Cortex of kidney (tissue), 1 donor: ENCODE measurements around the gene SAMHD1.

Source experiments
- DNase-seq: peaks from one replicate; lab custom pipeline; 2025; lab: John Stamatoyannopoulos, UW

Gene SAMHD1

DNA sequence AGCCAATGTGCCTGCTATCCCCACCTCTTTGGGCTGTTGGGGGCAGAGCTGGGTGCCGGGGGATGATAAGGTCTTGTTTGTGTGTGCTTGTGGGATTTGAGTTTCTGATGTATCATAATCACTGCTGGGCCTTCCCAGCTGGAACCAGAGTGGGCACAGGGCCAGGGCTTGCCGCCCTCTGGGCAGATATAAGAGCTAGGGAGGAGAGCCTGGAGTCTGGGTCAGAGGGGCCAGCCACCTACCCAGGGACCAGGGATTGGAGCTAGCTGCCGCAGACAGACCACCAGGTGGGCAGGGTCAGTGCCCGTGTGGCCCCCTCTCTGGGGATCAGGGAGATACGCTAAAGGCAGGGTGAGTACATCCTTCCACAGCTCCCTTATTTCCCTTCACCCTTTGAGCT, 78.7 kb downstream of the SAMHD1 start:
- no peak for DNase-seq

DNA sequence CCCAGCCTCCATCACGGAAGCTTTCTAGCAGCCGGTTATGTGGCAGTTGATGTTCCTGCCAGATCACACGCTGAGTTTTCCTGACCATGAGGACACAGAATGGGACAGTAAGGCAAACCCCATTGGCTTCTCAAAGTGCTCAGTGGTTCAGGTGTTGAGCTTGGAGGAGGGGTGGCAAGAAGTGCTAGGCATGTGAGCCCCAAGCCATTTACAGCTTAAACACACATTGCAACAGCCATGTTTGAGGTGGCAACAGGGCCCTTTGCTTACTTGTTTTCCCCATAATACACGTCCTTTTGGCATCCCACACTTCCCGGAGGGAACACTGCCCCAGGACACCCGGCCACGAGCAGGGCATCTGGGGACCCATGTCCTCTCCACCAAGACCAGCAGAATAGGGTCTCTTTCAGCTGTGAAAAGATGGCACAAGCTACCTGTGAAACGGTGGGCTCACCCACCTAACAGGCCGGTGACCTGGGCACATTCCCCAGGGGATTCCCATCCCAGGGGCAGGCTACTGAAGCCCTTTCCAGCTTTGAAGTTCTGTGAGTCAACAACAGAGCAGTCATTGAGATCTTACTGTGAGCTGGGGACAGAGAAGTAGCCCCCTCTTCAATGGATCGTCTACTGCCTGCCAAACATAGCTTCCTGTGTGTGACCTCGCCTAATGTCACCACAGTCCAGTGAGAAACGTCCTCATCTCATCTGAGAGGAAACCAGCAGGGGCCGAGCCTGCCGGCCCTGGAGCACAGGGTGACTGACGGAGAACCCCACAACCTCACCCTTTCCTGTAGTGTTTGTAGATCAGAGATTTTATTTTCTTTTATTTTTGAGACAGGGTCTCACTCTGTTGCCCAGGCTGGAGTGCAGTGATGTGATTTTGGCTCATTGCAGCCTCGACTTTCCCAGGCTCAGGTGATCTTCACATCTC, 79.6 kb downstream of the SAMHD1 start:
- DNase-seq, result no peak

DNA sequence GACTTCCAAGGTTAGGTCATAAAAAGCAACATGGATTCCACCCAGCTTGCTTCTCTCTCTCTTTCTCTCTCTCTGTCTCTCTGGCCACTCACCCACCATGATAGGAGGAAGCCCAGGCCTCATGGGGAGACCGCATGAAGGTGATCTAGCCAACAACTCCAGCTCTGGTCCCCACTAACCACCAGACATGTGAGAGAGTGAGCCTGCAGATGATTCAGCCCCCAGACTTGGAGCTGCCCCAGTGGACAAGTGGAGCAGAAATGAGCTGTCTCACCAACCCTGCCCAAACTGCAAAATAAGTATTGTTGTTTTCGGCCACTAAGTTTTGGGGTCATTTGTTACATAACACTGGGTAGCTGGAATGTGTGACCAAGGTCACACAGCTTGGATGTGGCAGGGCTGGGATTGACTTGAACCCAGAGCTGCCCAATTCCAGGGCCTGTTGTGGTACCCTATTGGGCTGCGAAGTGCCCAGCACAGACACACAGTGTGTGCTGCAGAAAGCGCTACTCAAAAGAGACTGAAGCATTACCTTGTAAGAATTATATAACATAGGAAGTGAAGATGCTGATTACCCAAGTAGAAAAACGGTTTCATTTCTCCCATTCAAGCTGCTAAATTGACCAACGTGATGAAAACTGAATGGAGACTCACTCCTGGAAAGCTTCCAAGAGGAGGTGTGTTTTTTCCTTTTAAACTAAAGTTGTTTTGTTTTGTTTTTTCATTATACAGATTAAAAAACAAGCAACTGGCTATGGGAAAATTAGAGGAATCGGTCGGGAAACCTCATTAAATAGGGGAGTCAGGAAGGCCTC, 84.6 kb downstream of the SAMHD1 start:
- no peak for DNase-seq

DNA sequence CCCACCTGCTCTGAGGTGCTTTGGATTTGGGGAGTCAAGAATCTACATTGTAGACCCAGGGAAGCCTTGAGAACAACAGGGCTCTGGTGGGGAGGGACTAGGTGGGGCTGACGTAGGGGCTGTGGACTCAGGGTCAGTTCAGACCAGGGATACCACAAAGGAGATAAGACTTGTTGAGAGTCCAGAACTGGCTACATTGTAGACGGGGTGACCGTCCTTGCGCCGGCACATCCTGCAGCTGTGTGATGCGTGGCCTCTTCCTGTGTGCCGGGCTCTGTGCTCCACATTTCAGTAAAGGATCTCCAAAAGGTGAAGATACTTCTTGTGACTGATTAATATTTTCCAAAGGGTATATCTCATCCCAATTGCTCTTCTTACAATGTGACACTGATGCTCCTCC, 85.3 kb downstream of the SAMHD1 start:
- no peak for DNase-seq

DNA sequence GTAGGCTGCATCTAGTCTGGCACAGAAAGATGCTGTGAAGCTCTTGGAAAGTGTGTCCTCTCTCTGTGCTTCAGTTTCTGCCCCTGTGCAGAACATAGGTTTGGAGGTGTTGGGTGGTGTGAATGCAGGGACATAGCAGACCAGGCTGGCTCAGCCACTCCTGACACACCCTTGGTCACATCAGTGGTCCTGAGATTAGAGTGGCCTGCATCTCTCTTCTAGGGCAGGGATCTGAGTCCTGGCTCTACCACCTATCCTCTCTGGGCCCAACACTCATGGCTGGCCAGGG, 85.7 kb downstream of the SAMHD1 start:
- DNase-seq, result no peak

DNA sequence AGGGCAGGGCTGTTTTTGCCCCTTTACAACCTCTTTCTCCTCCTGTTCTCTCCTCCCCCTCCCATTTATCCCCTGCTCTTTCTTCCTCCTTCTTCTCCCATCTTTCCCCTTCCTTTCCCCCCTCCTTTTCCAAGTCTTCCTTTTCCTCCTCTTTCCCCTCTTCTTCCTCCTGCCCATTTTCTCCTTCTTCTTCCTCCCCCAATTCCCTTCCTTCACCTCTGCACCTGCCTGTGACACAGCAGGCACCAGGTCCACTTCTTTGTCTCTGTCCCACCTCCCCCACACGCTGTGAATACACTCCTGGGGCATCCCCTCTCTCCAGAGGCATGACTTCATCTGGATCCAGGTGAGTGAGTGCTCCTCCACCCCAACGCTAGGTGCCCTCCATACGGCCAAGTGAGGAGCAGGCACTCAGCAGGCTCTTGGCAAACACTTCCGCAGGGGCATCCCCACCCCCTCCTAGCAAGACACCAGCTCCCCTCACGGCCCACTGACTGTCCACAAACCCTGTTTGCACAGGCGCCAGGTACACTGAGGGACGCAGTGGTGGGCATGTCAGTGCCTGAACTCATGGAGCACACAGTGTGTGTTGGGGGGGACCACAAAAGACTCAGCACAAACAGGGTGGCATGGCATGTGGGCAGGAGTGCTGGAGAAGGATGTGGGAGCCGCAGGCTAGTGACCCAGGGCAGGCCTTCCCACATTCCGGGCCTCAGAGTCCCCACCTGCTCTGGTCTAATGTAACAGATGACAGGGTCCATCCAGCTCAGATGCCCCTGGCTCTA, 86.2 kb downstream of the SAMHD1 start:
- no peak for DNase-seq

DNA sequence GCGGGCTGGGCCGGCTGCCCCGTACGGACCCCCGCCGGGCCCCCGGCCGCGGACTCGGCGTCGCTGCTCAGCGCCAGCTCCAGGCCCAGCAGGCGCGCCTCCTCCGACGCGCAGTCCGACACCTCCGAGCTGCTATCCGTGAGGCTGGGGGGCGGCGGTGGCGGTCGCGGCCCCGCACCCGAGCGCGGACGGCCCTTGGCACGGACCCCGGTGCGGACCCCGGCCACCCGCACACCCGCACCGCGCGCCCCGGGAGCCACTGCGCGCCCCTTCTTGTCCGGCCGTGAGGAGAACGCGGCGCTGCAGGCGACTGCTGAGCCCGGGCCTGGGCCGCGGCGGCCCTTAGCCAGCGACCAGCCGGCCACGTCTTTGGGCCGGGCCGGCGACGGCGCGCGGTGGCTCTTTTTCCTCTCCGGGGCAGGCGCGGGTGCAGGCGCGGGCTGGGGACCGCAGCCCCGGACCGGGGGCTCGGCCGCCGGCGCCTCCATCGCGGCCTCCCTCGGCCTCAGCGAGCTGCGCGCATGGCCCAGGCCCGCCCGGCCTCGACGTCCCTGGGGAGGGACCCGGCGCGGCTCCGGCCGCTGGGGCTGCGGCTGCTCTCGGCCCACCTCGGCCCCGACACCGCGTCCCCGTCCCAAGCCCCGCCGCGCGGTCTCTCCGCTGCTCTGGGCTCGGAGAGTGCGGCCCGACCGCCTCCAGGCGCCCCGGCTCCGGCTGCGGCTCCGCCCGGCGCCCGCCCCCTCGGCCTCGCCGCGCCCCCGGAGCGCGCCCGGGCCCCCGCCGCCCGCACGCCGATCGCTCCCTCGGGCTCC, 88.4 kb downstream of the SAMHD1 start:
- no peak for DNase-seq

DNA sequence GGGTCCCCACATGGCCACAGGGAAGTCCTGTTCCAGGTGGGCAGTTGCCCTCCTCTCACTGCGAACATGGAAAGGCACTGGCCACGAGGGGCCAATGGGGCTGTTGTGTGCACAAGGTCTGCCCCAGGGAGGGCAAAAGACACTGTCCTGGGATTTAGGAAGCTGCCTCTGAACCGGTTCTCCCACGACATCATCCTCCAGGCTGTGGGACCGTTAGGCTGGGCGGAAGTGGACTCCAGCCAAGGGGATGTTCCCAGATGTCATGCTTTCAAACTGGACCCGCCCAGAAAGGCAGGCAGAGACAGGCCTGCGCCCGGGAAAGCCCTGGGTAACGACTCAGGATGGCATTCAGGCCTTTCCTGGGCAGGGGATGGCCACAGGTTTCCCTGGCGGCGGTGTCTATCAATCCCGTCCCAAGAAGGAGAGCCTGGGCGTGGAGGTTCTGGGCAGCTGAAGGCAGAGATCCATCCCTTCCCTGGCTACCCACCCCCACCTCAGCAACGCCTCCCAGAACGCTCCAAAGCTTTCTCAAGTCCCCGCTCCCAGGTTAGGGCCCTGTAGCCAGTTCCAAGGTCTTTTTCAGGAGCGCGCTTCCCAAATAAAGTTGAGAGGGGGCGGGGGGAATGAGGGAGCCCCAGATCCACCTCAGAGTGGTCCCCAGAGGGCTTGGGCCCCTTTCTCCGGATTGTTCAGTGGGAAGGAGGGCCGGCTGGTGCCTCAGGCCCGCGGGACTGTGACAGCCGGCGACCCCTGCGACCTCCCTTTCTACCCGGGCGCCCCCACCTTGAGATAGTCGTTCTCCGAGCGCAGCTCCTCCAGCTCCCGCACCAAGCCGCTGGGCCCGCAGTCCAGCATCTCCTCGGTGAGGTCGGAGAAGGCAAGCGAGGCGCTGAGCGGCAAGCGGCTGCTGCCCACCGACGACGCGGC, 89.4 kb downstream of the SAMHD1 start:
- DNase-seq, result no peak

DNA sequence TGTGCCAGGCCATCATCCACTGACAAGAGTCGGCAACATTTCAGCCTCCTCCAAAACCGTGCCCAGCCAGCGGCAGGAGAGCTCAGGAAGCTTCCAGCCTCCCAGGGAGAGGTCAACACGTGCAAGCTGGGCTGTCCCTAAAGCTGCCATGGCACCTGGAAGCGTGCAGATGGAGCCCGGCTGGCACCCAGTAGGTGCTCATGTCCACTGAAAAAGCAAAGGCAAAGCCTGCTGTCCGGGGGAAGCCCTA, 90.0 kb downstream of the SAMHD1 start:
- DNase-seq, result no peak

DNA sequence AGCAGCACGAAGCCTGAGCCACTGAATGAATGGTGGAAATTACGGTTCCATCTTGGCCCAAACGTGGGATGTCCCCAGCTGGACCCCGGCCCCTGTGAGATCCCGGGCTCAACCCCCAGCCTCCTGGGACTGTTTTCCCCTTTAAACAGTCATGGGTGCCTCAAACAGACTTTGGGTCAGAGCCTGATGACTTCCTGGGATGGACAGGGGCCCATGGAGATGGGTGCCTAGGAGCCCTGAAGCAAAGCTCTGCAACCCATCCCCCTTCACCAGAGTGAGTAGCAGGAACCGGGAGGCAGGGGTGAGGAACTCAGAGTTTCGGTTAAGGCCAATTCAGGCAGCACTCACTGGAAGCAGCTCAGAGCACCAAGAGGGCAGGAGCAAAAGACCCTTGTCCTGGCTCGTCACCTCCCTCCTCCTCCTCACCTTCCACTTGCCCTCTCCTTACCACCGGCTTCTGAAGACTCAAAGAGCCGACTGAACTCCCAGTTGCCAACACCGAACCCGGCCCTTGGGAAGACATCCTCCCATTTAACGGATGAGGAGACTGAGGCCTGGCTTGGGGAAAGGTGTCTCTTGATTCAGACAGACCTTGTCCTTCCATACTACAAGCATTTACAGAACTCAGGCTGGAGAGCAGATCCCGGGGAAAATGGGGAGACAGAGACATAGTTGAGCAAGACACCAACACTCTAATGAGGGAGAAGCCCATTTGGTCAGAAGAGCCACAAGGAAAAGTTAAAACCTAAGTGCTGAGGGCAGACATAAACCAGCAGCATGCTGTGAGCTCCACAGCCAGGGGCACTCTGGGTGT, 90.5 kb downstream of the SAMHD1 start:
- DNase-seq, result no peak

DNA sequence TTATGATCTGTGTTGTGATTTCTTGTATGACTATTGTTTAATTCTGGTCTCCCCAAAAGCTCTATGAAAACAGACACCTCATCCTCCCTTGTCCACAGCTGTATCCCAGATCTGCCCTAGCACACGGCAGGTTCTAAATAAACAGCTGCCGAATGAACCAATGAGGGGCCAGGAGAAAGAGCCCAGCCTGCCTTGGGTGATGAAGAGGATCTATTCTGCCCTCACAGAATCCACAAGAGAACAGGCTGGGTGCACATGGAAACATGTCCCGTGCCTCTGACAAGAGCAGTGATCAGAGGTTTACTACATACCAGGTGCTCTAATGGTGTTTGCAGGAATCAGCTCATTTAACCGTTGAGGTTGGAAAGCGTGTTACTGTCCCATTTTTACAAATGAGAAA, 91.2 kb downstream of the SAMHD1 start:
- DNase-seq, result no peak

DNA sequence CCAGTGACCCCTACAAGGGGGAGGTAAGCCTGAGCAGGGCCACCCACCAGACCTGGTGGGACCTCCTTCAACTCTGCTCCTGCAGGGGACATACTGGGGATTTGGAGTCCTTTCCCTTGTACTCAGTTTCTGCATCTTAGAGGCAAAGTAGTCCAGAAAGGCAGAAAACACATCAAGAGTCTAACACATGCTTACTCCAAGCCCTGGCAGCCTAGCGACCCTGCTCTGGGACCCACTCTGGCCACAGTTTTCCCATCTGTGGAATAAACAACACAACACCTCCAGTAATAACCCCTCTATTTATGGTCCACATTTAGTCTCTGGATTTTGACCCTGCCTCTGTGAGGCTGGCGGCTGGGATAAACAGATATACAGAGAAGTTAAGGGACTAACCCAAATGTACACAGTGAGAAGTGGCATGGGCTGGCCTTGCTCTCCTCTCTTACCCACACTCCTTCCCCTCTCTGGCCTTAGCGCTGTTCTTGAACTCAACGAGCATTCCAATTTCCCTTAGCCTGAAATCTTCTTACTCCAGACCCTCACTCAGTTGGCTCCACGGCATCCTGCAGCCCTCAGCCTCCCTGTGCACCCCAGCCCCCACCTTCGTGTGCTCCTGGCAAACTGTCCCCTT, 91.7 kb downstream of the SAMHD1 start:
- DNase-seq, result no peak

DNA sequence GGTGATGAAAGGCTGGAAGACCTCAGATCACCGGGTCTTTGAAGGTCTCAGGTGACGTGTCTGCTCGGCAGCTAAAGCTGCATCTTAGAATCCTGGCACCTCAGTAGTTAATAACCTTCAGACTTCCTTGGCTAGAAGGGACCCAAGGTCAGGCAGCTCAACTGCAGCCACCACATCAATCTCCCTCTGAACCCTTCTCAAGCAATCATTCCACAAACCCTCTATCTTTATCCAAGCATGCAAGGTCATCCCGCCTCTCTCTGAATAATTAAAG, 92.3 kb downstream of the SAMHD1 start:
- DNase-seq, result no peak

DNA sequence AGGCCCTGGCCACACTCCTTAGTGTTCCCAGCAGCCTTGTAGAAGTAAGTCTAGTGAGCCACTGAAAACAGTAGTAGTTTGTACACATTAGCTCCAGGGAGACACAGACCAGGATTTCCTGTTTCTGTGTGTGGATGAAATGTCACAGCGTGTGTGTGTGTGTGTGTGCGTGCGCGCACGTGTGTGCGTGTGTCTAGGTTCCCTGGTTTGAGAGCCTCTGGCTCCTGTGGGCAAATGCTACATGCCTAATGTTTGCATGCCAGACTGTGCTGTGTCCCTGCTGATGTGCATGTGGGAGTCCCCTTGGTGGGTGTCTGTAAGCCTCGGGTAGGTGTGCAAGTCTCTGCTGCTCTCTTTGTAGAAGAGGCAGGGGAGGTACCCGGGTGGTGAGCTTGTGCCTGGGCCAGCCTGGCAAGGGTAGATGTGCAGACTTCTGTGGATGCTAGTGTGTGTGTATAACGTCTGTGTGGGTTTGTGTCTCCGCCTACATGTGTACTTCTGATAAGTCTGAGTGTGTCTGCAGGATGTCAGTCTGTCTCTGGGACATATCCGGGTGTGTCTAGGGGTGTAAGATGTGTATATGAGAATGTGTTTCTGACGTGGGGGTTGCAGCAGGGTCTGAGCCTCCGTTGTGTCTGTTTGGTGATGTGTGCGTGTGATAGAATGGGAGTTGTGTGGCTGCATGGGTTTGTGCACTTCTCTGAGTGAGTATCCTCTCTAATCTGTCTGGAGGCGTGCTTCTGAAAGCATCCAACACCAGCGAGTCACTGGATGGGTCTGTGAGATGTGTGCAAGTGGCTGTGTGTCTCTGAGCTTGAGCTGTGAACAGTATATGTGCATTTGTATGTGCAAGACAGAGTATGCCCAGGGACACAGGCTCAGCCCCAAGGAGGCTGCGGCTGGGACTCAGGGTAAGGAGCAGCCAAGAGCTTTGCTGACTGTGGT, 94.5 kb downstream of the SAMHD1 start:
- DNase-seq, result no peak

DNA sequence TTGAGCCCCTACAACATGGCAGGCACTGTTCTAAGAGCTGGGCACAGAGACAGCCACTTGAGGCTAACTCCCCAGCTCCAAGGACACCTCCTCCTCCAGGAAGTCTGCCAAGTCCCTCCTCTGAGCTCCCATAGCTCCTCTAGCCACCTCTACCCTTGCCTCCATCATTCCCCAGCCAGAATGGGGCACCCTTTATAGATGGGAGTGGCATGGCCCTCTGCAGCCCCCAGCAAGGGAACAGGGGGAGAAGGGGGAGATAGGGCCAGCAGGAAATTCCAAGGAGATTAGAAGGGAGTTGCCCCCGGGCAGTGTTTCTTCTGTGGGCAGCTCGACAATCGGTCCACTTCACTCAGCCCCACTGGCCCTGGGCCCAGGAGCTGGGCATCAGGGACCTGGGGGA, 95.3 kb downstream of the SAMHD1 start:
- no peak for DNase-seq

DNA sequence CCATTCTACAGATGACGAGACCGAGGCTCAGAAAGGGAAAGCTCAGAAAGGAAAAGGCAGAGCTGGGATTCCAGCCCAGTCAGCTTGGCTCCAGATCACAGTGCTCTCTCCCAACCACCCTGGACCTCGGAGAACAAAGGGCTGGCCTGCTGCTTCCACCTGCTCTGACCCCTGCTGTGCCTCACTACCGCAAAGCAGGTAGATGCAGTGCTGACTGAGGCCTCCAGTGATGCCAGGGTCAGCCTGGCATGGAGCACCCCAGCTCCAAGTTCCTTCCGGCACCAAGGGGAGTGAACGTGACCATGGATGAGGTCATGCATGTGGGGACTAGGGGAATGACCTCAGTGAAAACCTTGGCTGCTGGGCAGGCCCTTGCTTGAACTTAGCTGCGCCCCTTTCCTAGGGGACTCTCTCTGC, 96.3 kb downstream of the SAMHD1 start:
- no peak for DNase-seq

DNA sequence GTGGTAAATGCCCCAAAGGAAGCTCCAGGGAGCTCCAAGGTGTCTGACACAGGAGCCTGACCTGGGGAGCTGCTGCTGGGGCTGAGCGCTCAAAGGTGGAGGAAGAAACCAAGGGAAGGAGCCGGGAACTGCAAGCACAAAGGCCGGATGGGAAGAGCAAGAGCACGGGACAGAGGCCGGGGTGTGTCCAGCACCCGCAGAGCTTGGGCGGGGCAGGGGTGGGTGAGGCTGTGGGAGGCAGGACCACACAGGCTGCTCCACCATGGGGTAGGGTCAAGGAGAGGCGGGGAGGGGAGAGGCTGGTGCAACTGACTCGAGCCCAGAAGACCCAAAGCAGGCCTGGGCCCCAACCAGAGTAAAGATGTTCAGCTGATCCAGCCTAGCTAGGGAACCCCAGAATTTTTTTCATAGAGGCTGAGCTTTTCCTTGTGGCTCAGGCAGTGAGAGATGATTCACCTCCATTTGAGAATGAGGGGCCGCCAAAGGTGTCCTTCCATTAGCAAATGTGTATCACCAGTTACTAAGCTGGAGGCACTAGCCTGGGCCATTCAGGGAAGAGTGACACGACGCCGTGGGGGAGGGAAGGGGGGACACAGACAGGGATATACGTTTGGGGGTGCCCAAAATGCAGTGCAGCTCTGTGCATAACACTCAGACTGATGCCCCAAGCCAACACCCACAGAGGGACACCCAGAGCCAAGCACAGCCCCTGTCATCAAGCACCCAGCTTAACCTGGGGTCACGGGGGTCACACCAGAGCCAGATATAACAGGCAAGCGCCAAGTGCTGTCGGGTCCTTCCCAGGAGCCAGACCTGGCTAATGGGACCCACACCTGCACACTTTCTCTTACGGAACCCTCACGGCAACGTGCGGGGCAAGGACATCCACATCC, 96.9 kb downstream of the SAMHD1 start:
- DNase-seq, result no peak

DNA sequence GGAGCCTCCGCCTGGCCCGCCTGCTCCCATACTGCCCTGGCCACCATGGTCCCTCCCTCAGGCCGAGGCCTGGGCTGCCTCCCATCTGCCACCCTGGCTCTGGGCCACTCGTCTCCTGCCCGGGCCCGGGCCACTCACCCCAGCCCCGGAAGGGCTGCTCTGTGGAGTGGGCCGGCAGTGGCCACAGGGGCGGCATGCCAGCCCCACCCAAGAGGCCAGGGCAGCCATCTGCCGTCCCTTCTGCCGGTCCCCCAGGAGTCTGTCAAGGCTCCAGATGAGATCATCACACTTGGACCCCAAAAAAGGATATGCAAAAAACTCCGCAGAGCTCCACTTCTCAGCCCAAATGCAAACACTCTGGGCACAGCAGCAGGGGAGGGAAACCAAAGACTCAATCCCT, 99.3 kb downstream of the SAMHD1 start:
- DNase-seq, result no peak
